SK-N-SH (cell line): ENCODE results near the gene DLG2. TPM values are rescaled to one million over a fixed set of nuclear protein-coding genes. Genes with fewer than 3 reads are reported as not detected.

Source experiments
- CTCF ChIA-PET: fragments of 300-600, 350-600 bp; formaldehyde crosslinking; extraction: SDS; loops from one replicate; lab custom pipeline; 2021; lab: Yijun Ruan, JAX
- POLR2A ChIA-PET: fragments of 350-600 bp; sonication (Branson Sonifier 250); formaldehyde crosslinking; extraction: SDS; loops from one replicate; lab custom pipeline; 2020; ENCODE audit warnings: antibody characterized with exemption, inconsistent platforms; lab: Yijun Ruan, JAX
- DNase-seq: peaks from one replicate; pipeline ENCODE4 v3.0.0; 2012
- H2AFZ ChIP-seq: fragments of 200-600 bp; sonication (generic); 2 replicates; pipeline ENCODE4 v1.8.1; 2016; ENCODE audit warnings: antibody characterized with exemption, mild to moderate bottlenecking, low read depth
- H3F3A ChIP-seq: fragments of 200-600 bp; sonication (generic); replicated peaks from 2 replicates; pipeline ENCODE3; 2016; ENCODE audit warnings: antibody characterized with exemption, mild to moderate bottlenecking; ENCODE audit not compliant: insufficient read depth
- H3K27ac ChIP-seq, 2 experiments: fragments of 200-500 bp in 1 of 2; fragments of 200-600 bp in 1 of 2; sonication (Bioruptor generic) in 1 of 2; sonication (generic), shearing (Covaris generic) in 1 of 2; 2 replicates each; pipeline versions ENCODE4 v1.5.1 to v1.6.1; 2014 to 2016; ENCODE audit warnings: low read depth in 2 of 2, inconsistent platforms in 1 of 2, low read length in 1 of 2, mild to moderate bottlenecking in 1 of 2, mixed read lengths in 1 of 2
- H3K27me3 ChIP-seq: fragments of 200-600 bp; sonication (generic), shearing (Covaris generic); 2 replicates; pipeline ENCODE4 v1.6.1; 2016; ENCODE audit warnings: mixed run types; ENCODE audit not compliant: insufficient read depth
- H3K36me3 ChIP-seq, 2 experiments: fragments of 200-500 bp in 1 of 2; fragments of 200-600 bp in 1 of 2; sonication (Bioruptor generic) in 1 of 2; sonication (generic) in 1 of 2; replicated peaks in 1 of 2; 2 replicates each; pipeline versions ENCODE3 to v1.5.1; 2014 to 2016; ENCODE audit warnings: low read length in 1 of 2, mild to moderate bottlenecking in 1 of 2; ENCODE audit not compliant: insufficient read depth in 2 of 2, control insufficient read depth in 1 of 2
- H3K4me1 ChIP-seq, 2 experiments: fragments of 200-500 bp in 1 of 2; fragments of 200-600 bp in 1 of 2; sonication (Bioruptor generic) in 1 of 2; sonication (generic), shearing (Covaris generic) in 1 of 2; 2 replicates each; pipeline versions ENCODE4 v1.5.1 to v1.6.1; 2014 to 2016; ENCODE audit warnings: low read depth in 1 of 2, low read length in 1 of 2, mixed run types in 1 of 2; ENCODE audit not compliant: insufficient read depth in 2 of 2, control insufficient read depth in 1 of 2
- H3K4me2 ChIP-seq: fragments of 200-600 bp; sonication (generic), shearing (Covaris generic); 2 replicates; pipeline ENCODE4 v1.6.1; 2017; ENCODE audit warnings: mixed run types
- H3K4me3 ChIP-seq, 2 experiments: fragments of 200-500 bp in 1 of 2; fragments of 200-600 bp in 1 of 2; sonication (Bioruptor generic) in 1 of 2; sonication (generic), shearing (Covaris generic) in 1 of 2; 2 replicates each; pipeline versions ENCODE4 v1.5.1 to v1.8.1; 2014 to 2016; ENCODE audit warnings: low read depth in 2 of 2, inconsistent platforms in 1 of 2, low read length in 1 of 2, mild to moderate bottlenecking in 1 of 2, mixed read lengths in 1 of 2, moderate library complexity in 1 of 2
- H3K79me2 ChIP-seq: fragments of 200-600 bp; sonication (generic); 2 replicates; pipeline ENCODE4 v1.8.1; 2017; ENCODE audit warnings: mild to moderate bottlenecking; ENCODE audit not compliant: insufficient read depth
- H3K9ac ChIP-seq: fragments of 200-600 bp; sonication (generic); 2 replicates; pipeline ENCODE4 v1.6.1; 2017; ENCODE audit warnings: mixed run types
- H3K9me2 ChIP-seq: fragments of 200-600 bp; sonication (generic); 2 replicates; pipeline ENCODE4 v1.6.1; 2017; ENCODE audit warnings: mixed run types
- H3K9me3 ChIP-seq: fragments of 200-600 bp; sonication (generic); 2 replicates; pipeline ENCODE4 v1.6.1; 2017; ENCODE audit warnings: mixed run types, mild to moderate bottlenecking, moderate library complexity
- H4K20me1 ChIP-seq: fragments of 200-600 bp; sonication (generic); 2 replicates; pipeline ENCODE4 v1.6.1; 2017; ENCODE audit warnings: mild to moderate bottlenecking, mixed run types; ENCODE audit not compliant: insufficient read depth
- CHD2 ChIP-seq: fragments of 150-350 bp; IDR thresholded peaks from 2 replicates; pipeline ENCODE4 v1.6.1; 2018; ENCODE audit warnings: low read length; ENCODE audit not compliant: partially characterized antibody
- ELF1 ChIP-seq: IDR thresholded peaks from 2 replicates; pipeline ENCODE4 v1.4.0; 2012
- EP300 ChIP-seq, 2 experiments: IDR thresholded peaks; 2 replicates each; pipeline versions ENCODE4 v1.4.0 to v1.6.1; 2012; ENCODE audit warnings: borderline replicate concordance in 1 of 2, low read depth in 1 of 2, low read length in 1 of 2
- FOSL2 ChIP-seq: IDR thresholded peaks from 2 replicates; pipeline ENCODE4 v1.4.0; 2012; ENCODE audit warnings: low read depth, mild to moderate bottlenecking, moderate library complexity, borderline replicate concordance
- FOXJ3 ChIP-seq: sonication (generic); formaldehyde crosslinking; IDR thresholded peaks from 2 replicates; pipeline ENCODE4 v1.5.1; 2020; ENCODE audit warnings: mild to moderate bottlenecking, missing genetic modification reagents
- FOXM1 ChIP-seq: IDR thresholded peaks from 2 replicates; pipeline ENCODE4 v1.4.0; 2012; ENCODE audit warnings: low read depth, mild to moderate bottlenecking
- GABPA ChIP-seq: IDR thresholded peaks from 2 replicates; pipeline ENCODE4 v1.4.0; 2012; ENCODE audit warnings: low read depth, mild to moderate bottlenecking
- JUND ChIP-seq: IDR thresholded peaks from 2 replicates; pipeline ENCODE4 v1.4.0; 2012
- NFIC ChIP-seq: IDR thresholded peaks from 2 replicates; pipeline ENCODE4 v1.4.0; 2012; ENCODE audit warnings: borderline replicate concordance
- NRF1 ChIP-seq: IDR thresholded peaks from 2 replicates; pipeline ENCODE4 v1.6.1; 2012; ENCODE audit warnings: low read depth, mild to moderate bottlenecking, low read length
- RAD21 ChIP-seq: IDR thresholded peaks from 2 replicates; pipeline ENCODE4 v1.6.1; 2012; ENCODE audit warnings: mild to moderate bottlenecking, low read length
- RCOR1 ChIP-seq: fragments of 150-350 bp; IDR thresholded peaks from 2 replicates; pipeline ENCODE4 v1.6.1; 2017; ENCODE audit warnings: antibody characterized with exemption, low read length
- REST ChIP-seq: IDR thresholded peaks from 2 replicates; pipeline ENCODE4 v1.6.1; 2012; ENCODE audit warnings: mild to moderate bottlenecking, low read depth, low read length, moderate library complexity
- RXRA ChIP-seq: IDR thresholded peaks from 2 replicates; pipeline ENCODE4 v1.4.0; 2012; ENCODE audit warnings: low read depth, mild to moderate bottlenecking, borderline replicate concordance
- SIN3A ChIP-seq: IDR thresholded peaks from 2 replicates; pipeline ENCODE4 v1.6.1; 2012; ENCODE audit warnings: low read depth, mild to moderate bottlenecking, low read length, moderate library complexity, borderline replicate concordance
- SMC3 ChIP-seq: IDR thresholded peaks from 2 replicates; pipeline ENCODE4 v1.6.1; 2012; ENCODE audit warnings: low read depth, low read length, improper control_type of control experiment
- TAF1 ChIP-seq: IDR thresholded peaks from 2 replicates; pipeline ENCODE4 v1.6.1; 2012; ENCODE audit warnings: low read depth, mild to moderate bottlenecking, low read length, moderate library complexity, borderline replicate concordance
- TCF12 ChIP-seq: IDR thresholded peaks from 2 replicates; pipeline ENCODE4 v1.4.0; 2012
- TEAD4 ChIP-seq: IDR thresholded peaks from 2 replicates; pipeline ENCODE4 v1.4.0; 2012; ENCODE audit warnings: mild to moderate bottlenecking, borderline replicate concordance; ENCODE audit not compliant: insufficient read depth
- USF2 ChIP-seq: fragments of 150-350 bp; IDR thresholded peaks from 2 replicates; pipeline ENCODE4 v1.6.1; 2017; ENCODE audit warnings: antibody characterized with exemption, low read length, low read depth, borderline replicate concordance
- YY1 ChIP-seq: IDR thresholded peaks from 2 replicates; pipeline ENCODE4 v1.4.0; 2012; ENCODE audit warnings: low read depth, mild to moderate bottlenecking
- polyA plus RNA-seq, 3 experiments: library from polyadenylated mRNA; depleted of rRNA; stranded (reverse); fragments of >200 nt; gene quantifications; 2 replicates each; pipeline ENCODE4 v1.2.3, GENCODE V29; 2012
- TF ChIP-seq, protein P1 (sequence below): fragments of 200-600 bp; sonication (generic); IDR thresholded peaks from 2 replicates; pipeline ENCODE4 v1.6.1; 2017; ENCODE audit warnings: antibody characterized with exemption, mild to moderate bottlenecking, moderate library complexity
- TF ChIP-seq, protein P2 (sequence below): IDR thresholded peaks from 2 replicates; pipeline ENCODE4; 2012
- TF ChIP-seq, protein P3 (sequence below): IDR thresholded peaks from 2 replicates; pipeline ENCODE4 v1.4.0; 2012; ENCODE audit warnings: low read depth, borderline replicate concordance
- TF ChIP-seq, protein P4 (sequence below): IDR thresholded peaks from 2 replicates; pipeline ENCODE4 v1.4.0; 2012; ENCODE audit warnings: low read depth

The DLG2 gene
- polyA plus RNA-seq, 1 of the 3 experiments (the other 2 are of a cell fraction) = 0.21 TPM

DNA sequence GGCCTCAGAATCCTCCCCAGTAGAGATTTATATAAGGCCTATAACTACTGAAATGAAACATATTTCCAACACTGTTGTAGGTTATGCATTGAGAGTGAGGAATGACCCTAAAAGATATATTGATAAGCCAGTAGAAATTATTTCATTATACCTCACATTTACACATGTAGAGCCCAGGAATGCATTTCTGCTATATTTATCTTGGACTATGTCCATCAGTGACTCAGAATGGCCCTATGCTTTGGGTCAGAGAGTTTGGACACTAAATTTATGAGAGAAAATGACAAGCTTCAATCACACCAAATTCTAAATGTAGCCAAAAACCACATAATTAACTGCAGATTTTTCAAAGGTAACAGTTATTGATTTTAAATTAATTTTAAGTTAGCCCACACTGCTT lies 761.9 kb downstream of the DLG2 start:
- Histone ChIP-seq H2AFZ (no peak overlapping the region), H3K27me3 (no peaks in the 10 kb centered on the region), H3F3A (no peaks in the 10 kb centered on the region), H3K27ac (no peak overlapping the region), H3K36me3 (no peaks in the 10 kb centered on the region), H3K4me2 (no peak overlapping the region), H3K9ac (no peak overlapping the region), H4K20me1 (no peaks in the 10 kb centered on the region), H3K4me1 (no peaks in the 10 kb centered on the region), H3K9me3 (no peaks in the 10 kb centered on the region), H3K9me2 (no peaks in the 10 kb centered on the region), H3K79me2 (no peaks in the 10 kb centered on the region), H3K4me3 (no peak overlapping the region)
- no peak for DNase-seq
- ChIA-PET POLR2A (no interaction called here), CTCF (interaction anchor here (0.8 kb wide), 1 partner anchor 24 kb away, joined by 3 read pairs; no protein-coding TSS in a partner anchor)
- TF ChIP-seq CHD2 (no peak), JUND (no peak), GABPA (no peak), EP300 (IDR thresholded peaks at IDR 0.05; ENCODE audit: borderline replicate concordance in 1 of 2, low read depth in 1 of 2, low read length in 1 of 2) (no peak), RCOR1 (no peak), NFIC (peak; percentile 37; the same call in 1 of the 2 replicates), SIN3A (no peak), SMC3 (no peak), REST (no peak), RXRA (no peak), TEAD4 (no peak), ELF1 (no peak), YY1 (no peak), FOSL2 (peak; percentile 35; the same call in 1 of the 2 replicates), TAF1 (no peak), NRF1 (no peak), RAD21 (no peak), USF2 (no peak), TCF12 (peak; percentile 20; the same call in 1 of the 2 replicates), FOXM1 (no peak), FOXJ3 (CRISPR knock-in tag) (no peak)
- TF ChIP-seq, protein P1, sequence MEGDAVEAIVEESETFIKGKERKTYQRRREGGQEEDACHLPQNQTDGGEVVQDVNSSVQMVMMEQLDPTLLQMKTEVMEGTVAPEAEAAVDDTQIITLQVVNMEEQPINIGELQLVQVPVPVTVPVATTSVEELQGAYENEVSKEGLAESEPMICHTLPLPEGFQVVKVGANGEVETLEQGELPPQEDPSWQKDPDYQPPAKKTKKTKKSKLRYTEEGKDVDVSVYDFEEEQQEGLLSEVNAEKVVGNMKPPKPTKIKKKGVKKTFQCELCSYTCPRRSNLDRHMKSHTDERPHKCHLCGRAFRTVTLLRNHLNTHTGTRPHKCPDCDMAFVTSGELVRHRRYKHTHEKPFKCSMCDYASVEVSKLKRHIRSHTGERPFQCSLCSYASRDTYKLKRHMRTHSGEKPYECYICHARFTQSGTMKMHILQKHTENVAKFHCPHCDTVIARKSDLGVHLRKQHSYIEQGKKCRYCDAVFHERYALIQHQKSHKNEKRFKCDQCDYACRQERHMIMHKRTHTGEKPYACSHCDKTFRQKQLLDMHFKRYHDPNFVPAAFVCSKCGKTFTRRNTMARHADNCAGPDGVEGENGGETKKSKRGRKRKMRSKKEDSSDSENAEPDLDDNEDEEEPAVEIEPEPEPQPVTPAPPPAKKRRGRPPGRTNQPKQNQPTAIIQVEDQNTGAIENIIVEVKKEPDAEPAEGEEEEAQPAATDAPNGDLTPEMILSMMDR = no peak
- TF ChIP-seq, protein P2, sequence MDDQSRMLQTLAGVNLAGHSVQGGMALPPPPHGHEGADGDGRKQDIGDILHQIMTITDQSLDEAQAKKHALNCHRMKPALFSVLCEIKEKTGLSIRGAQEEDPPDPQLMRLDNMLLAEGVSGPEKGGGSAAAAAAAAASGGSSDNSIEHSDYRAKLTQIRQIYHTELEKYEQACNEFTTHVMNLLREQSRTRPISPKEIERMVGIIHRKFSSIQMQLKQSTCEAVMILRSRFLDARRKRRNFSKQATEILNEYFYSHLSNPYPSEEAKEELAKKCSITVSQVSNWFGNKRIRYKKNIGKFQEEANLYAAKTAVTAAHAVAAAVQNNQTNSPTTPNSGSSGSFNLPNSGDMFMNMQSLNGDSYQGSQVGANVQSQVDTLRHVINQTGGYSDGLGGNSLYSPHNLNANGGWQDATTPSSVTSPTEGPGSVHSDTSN = 0 out of 2 replicates have a peak, but pooled peaks have one; percentile 44
- TF ChIP-seq, protein P3, sequence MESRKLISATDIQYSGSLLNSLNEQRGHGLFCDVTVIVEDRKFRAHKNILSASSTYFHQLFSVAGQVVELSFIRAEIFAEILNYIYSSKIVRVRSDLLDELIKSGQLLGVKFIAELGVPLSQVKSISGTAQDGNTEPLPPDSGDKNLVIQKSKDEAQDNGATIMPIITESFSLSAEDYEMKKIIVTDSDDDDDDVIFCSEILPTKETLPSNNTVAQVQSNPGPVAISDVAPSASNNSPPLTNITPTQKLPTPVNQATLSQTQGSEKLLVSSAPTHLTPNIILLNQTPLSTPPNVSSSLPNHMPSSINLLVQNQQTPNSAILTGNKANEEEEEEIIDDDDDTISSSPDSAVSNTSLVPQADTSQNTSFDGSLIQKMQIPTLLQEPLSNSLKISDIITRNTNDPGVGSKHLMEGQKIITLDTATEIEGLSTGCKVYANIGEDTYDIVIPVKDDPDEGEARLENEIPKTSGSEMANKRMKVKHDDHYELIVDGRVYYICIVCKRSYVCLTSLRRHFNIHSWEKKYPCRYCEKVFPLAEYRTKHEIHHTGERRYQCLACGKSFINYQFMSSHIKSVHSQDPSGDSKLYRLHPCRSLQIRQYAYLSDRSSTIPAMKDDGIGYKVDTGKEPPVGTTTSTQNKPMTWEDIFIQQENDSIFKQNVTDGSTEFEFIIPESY = no peak
- TF ChIP-seq, protein P4, sequence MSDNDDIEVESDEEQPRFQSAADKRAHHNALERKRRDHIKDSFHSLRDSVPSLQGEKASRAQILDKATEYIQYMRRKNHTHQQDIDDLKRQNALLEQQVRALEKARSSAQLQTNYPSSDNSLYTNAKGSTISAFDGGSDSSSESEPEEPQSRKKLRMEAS = no peak
